GM21447 (cell line): ENCODE measurements around the gene ADRB1.

Source experiments
- ATAC-seq: cut with Tn5 transposase; IDR thresholded peaks from one replicate; pipeline ENCODE4 v1.9.1; 2021; ENCODE audit not compliant: unreplicated experiment

Gene ADRB1

GRCh38 chr10:114053946-114054345 is 10.3 kb downstream of the ADRB1 start:
- no peak for ATAC-seq

DNA sequence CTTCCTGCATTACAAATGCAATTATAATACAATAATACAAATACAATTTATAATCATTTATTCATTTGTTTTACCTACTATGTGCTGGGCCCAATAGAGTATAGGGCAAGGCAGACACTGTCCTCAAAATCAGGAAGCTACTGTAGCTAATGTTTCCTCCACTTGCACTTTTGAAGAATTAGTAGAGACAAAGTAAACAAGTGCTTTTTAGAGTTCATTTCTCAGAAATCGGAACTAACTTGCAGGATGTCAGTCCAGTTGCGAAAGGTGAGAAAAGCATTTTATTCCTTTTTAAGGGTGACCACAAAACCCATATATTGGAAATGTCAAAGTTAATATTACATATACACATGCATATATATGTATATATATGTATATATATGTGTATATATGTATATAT is 14.2 kb downstream of the ADRB1 start:
- ATAC-seq: no peak

- no peak for ATAC-seq
Observed at GRCh38 chr10:114058297-114058696, 14.6 kb downstream of the ADRB1 start.

DNA sequence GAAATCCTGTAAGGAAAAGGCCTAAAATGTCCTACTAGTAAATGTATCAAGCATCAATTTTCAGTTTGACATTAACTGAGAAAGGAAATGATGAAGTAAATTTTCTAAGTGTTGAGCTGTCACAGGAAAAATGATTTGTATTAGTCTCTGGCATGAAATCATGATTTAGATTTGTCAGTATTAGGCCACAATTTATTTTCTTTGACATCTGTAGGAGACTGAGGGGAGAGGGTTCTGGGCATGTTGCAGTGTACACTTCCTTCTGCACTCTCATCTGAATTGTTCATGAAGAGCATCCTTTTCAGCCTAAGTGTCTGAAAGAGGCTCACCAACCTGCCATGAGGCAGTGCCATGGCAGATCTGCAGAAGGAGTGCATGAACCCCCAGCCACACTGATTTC is 15.9 kb downstream of the ADRB1 start:
- ATAC-seq: no peak

DNA sequence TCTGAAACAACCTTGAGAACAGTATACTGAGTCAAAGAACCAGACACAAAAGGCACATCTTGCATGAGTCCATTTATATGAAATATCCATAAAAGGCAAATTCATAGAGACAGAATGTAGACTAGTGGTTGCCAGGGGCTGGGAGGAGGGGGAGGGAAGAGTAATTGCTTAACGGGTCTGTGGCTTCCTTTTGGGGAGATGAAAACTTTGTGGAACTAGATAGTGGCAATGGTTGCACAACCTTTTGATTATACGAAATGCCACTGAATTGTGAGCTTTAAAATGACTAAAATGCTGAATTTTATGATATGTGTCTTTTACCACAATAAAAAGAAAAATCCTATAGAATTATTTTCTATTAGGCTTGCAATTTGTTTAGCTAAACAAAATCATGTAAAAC is 16.8 kb downstream of the ADRB1 start:
- no peak for ATAC-seq

- no peak for ATAC-seq
Observed at GRCh38 chr10:114061148-114061547, 17.5 kb downstream of the ADRB1 start.

- ATAC-seq: no peak
Observed at GRCh38 chr10:114061789-114062188, 18.1 kb downstream of the ADRB1 start.

DNA sequence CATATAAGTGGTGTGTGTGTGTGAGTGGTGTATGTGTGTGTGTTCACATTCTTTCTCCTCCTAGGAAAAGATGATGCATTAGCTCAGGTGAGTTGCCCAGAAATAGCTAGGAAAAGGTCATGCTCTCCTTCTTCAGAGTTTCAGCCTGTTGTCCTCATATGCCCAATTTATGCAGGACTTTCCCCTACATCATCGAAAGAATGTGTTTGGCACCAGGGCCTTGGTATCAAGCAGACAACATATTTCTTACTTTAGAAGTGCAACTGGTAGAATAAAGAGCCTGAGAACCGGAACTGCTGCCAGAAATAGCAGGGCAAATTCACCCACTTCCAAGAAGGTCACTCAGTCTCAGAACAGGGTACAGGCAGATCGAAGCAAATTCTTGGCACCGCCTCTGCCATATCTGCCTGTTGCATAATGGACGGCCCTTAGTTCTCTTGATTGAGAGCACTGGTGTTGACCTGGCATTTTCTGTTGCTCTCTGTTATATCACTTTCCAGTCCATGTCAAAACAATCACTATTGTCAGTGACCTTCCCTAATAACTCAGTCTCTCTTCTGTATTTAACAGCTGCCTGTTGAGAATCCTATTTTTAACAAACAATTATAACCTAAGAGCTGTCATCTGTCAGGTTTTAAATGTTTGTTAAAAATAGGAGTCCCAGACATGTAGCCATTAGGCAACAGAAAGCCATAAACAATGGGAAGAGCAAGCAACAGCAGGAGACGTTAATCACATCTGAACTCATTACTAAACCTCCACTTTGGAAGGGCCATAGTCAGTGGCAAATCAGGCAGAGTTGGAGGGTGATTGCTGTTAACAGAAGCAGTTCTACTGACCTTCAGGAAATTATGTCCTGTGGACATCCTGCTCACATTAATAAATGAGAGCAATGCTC is 20.7 kb downstream of the ADRB1 start:
- no peak for ATAC-seq

DNA sequence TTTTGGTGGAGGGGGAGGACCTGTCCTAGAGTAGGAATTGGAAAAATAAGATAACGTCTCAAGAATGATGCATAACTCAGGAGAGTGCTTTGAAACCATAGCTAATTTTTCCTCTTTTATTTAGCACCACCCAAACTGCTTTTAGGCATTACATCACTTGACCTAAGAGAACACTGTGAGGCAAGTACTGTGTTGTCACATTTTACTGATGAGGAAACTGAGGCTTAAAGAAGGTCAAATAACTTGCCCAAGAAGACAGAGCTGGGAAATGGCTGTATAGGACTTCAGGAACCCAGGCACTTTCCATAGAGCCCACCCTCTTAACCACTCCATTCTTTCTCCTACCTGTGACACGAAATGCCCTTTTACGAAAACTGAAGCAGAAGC is 21.4 kb downstream of the ADRB1 start:
- ATAC-seq: no peak

DNA sequence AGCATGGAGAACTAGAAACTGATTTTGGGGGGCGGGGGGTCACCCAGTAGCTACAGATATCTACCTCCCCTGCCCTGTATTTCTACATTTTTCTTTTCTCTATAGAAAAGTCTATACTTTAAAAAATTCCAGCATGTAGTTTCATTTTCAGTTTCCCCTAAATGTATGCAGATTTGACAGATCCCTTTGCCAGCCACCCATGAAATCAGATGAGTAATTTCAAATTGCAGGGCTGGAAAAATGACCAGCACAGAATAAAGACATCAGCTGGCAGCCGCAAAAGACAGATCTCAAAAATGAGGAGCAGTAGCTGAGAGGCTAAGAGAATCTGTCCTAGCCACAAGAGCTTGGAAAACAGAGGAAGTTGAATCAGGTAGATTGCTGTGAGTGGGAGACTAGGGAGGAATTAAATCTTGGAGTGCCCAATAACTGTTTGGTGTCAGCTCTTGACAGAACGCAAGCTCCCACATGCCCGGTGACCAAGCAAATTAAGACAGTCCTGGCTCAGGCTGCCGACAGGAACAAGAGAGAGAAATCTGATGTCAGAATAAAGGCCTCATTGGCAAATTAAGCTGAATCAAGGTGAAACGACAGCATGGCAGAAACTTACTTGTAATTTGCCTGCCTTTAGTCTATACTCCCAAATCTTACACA is 24.5 kb downstream of the ADRB1 start:
- ATAC-seq: no peak

- no peak for ATAC-seq
Observed at GRCh38 chr10:114070710-114071109, 27.0 kb downstream of the ADRB1 start.

DNA sequence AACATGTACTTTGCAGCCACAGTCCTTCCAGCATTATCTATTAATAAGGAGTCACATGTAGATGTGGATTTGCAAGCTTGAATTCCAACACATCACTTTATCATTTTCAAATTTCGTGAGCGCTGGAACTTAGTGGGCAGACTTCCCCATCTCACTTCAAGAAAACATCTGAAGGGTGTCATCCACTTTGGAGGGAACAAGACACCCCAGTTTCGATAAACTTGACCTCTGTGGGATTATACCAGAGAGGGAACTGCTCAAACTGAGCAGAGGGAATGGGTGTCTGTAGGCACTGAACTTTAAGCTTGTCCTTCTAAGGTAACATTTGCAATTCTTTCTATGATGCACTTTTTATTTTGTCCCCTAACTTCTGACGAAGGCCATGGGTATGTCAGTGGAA is 27.5 kb downstream of the ADRB1 start:
- ATAC-seq: no peak

DNA sequence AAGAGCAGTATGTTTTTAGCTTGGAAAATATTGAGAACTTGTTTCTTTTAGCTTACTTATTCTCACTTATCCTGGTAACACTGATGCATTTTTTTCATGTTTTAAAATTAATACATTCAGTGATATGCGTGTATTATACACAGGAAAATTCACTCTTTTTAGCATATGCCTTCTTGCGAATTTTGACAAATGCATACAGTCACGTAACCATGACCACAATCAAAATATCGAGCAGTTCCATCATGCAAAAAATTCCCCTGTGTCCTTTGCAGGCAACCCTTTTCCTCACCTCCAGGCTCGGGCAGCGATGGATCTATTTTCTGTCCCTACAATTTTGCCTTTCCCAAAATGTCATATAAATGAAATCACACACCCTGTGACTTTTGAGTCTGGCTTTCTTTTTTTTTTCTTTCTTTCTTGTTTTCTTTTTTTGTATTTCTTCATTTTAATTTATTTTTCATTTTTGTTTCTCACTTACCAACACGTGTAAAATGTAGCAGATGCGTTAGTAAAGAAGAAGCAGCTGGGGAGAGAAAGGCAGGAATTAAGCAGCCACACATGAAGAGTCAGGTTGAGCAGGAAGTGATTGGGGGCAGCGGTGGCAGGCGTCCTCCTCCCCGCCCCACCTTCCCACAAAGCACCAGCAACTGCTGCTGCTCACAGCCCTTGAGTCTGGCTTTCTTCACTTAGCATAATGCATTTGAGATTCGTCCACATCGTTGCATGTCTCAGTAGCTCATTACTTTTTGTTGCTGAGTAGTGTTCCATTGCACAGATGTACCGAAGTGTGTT is 29.9 kb downstream of the ADRB1 start:
- ATAC-seq: no peak

DNA sequence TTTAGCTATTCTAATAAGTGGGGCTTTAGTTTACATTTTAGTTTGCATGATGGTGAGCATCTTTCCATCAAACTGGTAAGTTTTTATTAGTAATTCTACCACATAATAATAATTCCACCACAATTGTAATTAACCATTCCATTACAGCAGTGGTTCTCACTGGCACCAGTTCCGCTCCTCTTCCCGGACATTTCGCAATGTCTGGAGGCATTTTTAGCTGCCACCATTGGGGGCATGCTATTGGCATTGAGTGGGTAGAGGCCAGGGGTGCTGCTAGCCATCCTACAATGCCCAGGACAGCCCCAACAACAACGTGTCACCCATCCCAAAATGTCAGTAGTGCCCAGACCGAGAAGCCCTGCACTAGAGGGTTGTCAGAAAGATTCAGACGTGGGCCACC is 31.4 kb downstream of the ADRB1 start:
- ATAC-seq: no peak

- no peak for ATAC-seq
Observed at GRCh38 chr10:114077347-114077746, 33.7 kb downstream of the ADRB1 start.

DNA sequence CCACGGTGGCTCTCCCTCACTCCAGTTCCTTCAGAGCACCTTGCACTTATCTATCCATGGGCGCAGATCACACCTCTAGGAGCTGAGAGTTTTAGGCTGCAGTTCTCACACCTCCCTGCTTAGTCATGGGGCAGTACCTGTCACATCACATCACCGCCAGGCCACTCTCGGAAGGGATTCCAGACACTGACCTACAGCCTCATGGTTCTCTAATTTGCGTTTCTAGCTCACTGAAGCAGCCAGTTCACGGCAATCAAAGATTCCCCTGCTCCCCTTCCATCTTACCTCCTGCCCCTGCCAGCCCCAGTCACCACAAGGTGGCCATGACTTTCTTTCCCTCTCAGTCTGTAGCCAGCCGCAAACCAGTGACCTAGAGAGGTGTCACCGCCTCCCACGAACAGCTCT is 34.2 kb downstream of the ADRB1 start:
- no peak for ATAC-seq

DNA sequence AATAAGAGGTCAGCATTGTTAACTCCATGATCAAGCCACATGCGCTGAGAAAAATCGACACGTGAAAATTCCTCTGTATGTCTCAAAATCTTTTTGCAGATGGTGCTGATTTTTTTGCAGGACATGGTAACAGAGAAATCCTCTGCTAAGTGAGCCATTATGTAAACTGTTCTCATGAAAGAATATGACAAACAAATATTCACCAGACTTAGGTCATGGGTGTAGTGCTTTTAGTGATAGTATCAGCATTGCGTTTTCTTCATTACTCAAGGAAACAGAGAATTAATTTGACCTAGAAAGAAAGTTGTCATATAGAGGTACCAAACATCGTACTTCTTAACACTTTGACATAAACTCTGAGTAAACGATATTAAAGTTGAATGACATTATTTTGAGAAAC is 34.7 kb downstream of the ADRB1 start:
- ATAC-seq: no peak

- ATAC-seq: no peak
Observed at GRCh38 chr10:114079421-114079820, 35.8 kb downstream of the ADRB1 start.

GRCh38 chr10:114081911-114082583 is 38.4 kb downstream of the ADRB1 start:
- ATAC-seq: no peak

GRCh38 chr10:114083040-114083439 is 39.4 kb downstream of the ADRB1 start:
- ATAC-seq: no peak

DNA sequence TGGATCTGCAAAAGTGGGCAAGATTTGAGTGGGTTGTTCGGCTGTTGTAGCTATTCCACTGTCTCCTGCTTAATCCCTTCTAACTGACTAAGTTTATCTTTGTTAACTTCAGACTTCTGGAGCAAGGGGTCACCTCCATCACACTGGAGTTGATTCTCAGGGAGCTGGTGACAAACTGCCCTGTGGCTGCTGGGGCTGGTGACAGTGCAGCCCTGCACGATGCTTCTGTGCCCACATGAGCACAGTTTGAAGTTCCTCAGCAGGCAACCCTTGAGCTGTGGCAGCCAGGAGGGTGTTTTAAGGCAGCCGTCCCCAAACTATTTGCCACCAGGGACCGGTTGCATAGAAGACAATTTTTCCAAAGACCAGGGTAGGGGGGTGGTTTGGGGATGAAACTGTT is 40.5 kb downstream of the ADRB1 start:
- no peak for ATAC-seq
